ENCODE data around the gene SP140. TPM values are rescaled to one million over a fixed set of nuclear protein-coding genes. Genes with fewer than 3 reads are reported as not detected.

The SP140 gene
- total RNA-seq, 1 experiment from 2014 or later: 2.6 TPM

DNA sequence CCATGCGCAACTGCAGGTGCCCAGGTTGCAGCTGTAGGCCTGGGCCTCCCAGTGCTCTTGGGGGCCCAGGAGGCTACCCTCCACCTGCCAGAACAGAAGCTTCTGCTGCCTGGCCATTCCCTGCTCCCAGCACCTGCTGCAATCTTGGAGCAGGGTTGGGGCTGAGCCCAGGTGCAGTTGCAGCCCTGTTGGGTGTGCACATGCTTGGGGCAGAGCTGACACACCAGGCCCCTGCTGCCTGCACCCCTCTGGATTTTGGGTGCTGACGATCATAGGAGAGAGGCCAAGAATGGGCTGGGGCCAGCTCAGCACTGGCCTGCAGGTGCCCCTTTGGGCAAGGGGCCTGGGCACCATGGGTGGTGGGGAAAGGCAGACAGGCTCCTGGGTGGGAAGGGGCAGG lies 80.9 kb downstream of the SP140 start:
- H3K9me2 ChIP-seq (ENCODE audit: insufficient read depth): no peaks in the 10 kb centered on the region
- no peaks in the 10 kb centered on the region for H3K9me3 ChIP-seq (ENCODE audit: control insufficient read depth in 1 of 2, insufficient read depth in 1 of 2, low read depth in 1 of 2, low read length in 2 of 2)
- no peak for DNase-seq (ENCODE audit: low read depth, low spot score)
- ChIA-PET CTCF (no interaction called here), RAD21 (ENCODE audit: low non-redundant PET in 1 of 2, low total read pairs in 2 of 2, uncharacterized antibody in 2 of 2, unreplicated experiment in 2 of 2) (no interaction called here), POLR2A (no interaction called here)
- no peaks in the 10 kb centered on the region for H3K36me3 ChIP-seq (ENCODE audit: control insufficient read depth in 1 of 2, insufficient read depth in 2 of 2, low read length in 2 of 2)
- H4K20me1 ChIP-seq (ENCODE audit: insufficient read depth): no peaks in the 10 kb centered on the region
- H3K4me2 ChIP-seq (ENCODE audit: low read length): no peak overlapping the region
- H3K4me3 ChIP-seq (replicated peaks in 1 of 2; ENCODE audit: low read depth in 1 of 2, low read length in 2 of 2): no peak overlapping the region
- no peaks in the 10 kb centered on the region for H3K27me3 ChIP-seq (ENCODE audit: insufficient read depth, low read length)
- no peak overlapping the region for H2AFZ ChIP-seq (ENCODE audit: low read depth, low read length, poor library complexity, severe bottlenecking)
- BruUV-seq (replicated peaks): no TSS peak
- H3K4me1 ChIP-seq (ENCODE audit: control insufficient read depth in 1 of 2, insufficient read depth in 2 of 2, low read length in 2 of 2): no peaks in the 10 kb centered on the region
- no peak for TF ChIP-seq ELF1 (IDR thresholded peaks at IDR 0.05; ENCODE audit: borderline replicate concordance, low read depth)
- no peaks in the 10 kb centered on the region for H3K79me2 ChIP-seq (ENCODE audit: insufficient read depth, low read length)
- H3K9ac ChIP-seq (ENCODE audit: low read length): no peak overlapping the region
- ATAC-seq: no peak
- intact Hi-C loops (cut with micrococcal nuclease): no loop called here
- no peak overlapping the region for H3K27ac ChIP-seq (ENCODE audit: low read depth, low read length)

DNA sequence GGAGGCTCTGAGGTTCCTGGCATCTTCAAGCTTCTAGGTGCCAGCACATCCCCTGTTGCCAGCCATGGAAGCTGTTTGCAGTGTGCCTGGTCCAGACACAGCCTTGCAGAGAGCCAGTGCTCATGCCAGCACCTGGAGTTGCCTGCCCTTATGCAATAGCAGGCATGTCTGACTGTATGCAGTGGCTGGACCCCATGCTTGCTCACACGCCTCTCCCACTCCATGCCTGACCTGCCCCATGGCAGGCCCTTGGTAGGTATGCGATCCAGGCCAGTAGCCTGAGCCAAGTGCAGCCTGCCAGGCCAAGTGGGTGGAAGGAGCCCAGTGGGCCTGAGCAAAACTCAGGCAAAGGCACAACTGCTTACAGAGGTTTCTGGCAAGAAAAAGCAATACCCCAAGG lies 81.9 kb downstream of the SP140 start:
- H3K27ac ChIP-seq (ENCODE audit: low read depth, low read length): no peak overlapping the region
- no peak overlapping the region for H3K4me3 ChIP-seq (replicated peaks in 1 of 2; ENCODE audit: low read depth in 1 of 2, low read length in 2 of 2)
- no peaks in the 10 kb centered on the region for H3K9me3 ChIP-seq (ENCODE audit: control insufficient read depth in 1 of 2, insufficient read depth in 1 of 2, low read depth in 1 of 2, low read length in 2 of 2)
- no peaks in the 10 kb centered on the region for H3K9me2 ChIP-seq (ENCODE audit: insufficient read depth)
- no peak overlapping the region for H3K9ac ChIP-seq (ENCODE audit: low read length)
- ATAC-seq (no peak), DNase-seq (ENCODE audit: low read depth, low spot score) (no peak)
- BruUV-seq (replicated peaks): no TSS peak
- ChIA-PET RAD21 (ENCODE audit: low non-redundant PET in 1 of 2, low total read pairs in 2 of 2, uncharacterized antibody in 2 of 2, unreplicated experiment in 2 of 2) (no interaction called here), CTCF (no interaction called here), POLR2A (no interaction called here)
- H3K36me3 ChIP-seq (ENCODE audit: control insufficient read depth in 1 of 2, insufficient read depth in 2 of 2, low read length in 2 of 2): no peaks in the 10 kb centered on the region
- H3K4me2 ChIP-seq (ENCODE audit: low read length): no peak overlapping the region
- no peaks in the 10 kb centered on the region for H3K4me1 ChIP-seq (ENCODE audit: control insufficient read depth in 1 of 2, insufficient read depth in 2 of 2, low read length in 2 of 2)
- no peaks in the 10 kb centered on the region for H3K27me3 ChIP-seq (ENCODE audit: insufficient read depth, low read length)
- no peak overlapping the region for H2AFZ ChIP-seq (ENCODE audit: low read depth, low read length, poor library complexity, severe bottlenecking)
- intact Hi-C loops (cut with micrococcal nuclease): no loop called here
- TF ChIP-seq, protein P1, sequence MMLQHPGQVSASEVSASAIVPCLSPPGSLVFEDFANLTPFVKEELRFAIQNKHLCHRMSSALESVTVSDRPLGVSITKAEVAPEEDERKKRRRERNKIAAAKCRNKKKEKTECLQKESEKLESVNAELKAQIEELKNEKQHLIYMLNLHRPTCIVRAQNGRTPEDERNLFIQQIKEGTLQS (IDR thresholded peaks at IDR 0.05): no peak
- TF ChIP-seq CEBPB (IDR thresholded peaks at IDR 0.05; ENCODE audit: low read depth) (no peak), EZH2 (IDR thresholded peaks at IDR 0.05) (no peak), SRF (IDR thresholded peaks at IDR 0.05; ENCODE audit: low read depth) (no peak), JUND (IDR thresholded peaks at IDR 0.05) (no peak), YY1 (IDR thresholded peaks at IDR 0.05; ENCODE audit: extremely low read depth, insufficient replicate concordance, low read depth, low read length) (no peak), ZFX (IDR thresholded peaks at IDR 0.05) (no peak), SP1 (IDR thresholded peaks at IDR 0.05; ENCODE audit: low read depth) (no peak), POLR2A (IDR thresholded peaks at IDR 0.05; ENCODE audit: borderline replicate concordance, extremely low read depth, insufficient read depth, insufficient read length) (no peak), EGR1 (IDR thresholded peaks at IDR 0.05; ENCODE audit: low read depth) (no peak), TCF7L2 (IDR thresholded peaks at IDR 0.05; ENCODE audit: borderline replicate concordance, extremely low read depth, insufficient read depth, insufficient read length) (no peak), ELF1 (IDR thresholded peaks at IDR 0.05; ENCODE audit: borderline replicate concordance, low read depth) (no peak), POLR2AphosphoS5 (IDR thresholded peaks at IDR 0.05; ENCODE audit: low read depth, low read length) (no peak), ZNF274 (IDR thresholded peaks at IDR 0.05; ENCODE audit: low read depth, low read length) (no peak)
- TF ChIP-seq, protein P2, sequence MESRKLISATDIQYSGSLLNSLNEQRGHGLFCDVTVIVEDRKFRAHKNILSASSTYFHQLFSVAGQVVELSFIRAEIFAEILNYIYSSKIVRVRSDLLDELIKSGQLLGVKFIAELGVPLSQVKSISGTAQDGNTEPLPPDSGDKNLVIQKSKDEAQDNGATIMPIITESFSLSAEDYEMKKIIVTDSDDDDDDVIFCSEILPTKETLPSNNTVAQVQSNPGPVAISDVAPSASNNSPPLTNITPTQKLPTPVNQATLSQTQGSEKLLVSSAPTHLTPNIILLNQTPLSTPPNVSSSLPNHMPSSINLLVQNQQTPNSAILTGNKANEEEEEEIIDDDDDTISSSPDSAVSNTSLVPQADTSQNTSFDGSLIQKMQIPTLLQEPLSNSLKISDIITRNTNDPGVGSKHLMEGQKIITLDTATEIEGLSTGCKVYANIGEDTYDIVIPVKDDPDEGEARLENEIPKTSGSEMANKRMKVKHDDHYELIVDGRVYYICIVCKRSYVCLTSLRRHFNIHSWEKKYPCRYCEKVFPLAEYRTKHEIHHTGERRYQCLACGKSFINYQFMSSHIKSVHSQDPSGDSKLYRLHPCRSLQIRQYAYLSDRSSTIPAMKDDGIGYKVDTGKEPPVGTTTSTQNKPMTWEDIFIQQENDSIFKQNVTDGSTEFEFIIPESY (IDR thresholded peaks at IDR 0.05; ENCODE audit: extremely low read depth, insufficient replicate concordance, low read length): no peak
- TF ChIP-seq, protein P3, sequence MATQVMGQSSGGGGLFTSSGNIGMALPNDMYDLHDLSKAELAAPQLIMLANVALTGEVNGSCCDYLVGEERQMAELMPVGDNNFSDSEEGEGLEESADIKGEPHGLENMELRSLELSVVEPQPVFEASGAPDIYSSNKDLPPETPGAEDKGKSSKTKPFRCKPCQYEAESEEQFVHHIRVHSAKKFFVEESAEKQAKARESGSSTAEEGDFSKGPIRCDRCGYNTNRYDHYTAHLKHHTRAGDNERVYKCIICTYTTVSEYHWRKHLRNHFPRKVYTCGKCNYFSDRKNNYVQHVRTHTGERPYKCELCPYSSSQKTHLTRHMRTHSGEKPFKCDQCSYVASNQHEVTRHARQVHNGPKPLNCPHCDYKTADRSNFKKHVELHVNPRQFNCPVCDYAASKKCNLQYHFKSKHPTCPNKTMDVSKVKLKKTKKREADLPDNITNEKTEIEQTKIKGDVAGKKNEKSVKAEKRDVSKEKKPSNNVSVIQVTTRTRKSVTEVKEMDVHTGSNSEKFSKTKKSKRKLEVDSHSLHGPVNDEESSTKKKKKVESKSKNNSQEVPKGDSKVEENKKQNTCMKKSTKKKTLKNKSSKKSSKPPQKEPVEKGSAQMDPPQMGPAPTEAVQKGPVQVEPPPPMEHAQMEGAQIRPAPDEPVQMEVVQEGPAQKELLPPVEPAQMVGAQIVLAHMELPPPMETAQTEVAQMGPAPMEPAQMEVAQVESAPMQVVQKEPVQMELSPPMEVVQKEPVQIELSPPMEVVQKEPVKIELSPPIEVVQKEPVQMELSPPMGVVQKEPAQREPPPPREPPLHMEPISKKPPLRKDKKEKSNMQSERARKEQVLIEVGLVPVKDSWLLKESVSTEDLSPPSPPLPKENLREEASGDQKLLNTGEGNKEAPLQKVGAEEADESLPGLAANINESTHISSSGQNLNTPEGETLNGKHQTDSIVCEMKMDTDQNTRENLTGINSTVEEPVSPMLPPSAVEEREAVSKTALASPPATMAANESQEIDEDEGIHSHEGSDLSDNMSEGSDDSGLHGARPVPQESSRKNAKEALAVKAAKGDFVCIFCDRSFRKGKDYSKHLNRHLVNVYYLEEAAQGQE (IDR thresholded peaks at IDR 0.05; ENCODE audit: low read depth): no peak
- no peaks in the 10 kb centered on the region for H3K79me2 ChIP-seq (ENCODE audit: insufficient read depth, low read length)
- H4K20me1 ChIP-seq (ENCODE audit: insufficient read depth): no peaks in the 10 kb centered on the region
